ENCODE results near the gene CALML6.

- TF ChIP-seq GATA2 (IDR thresholded peaks at IDR 0.05; ENCODE audit: low read depth, low read length) (no peak), GATA3 (IDR thresholded peaks at IDR 0.05; ENCODE audit: low read depth, low read length) (no peak)
Measured at GRCh38 chr1:1921901-1922701, 7.0 kb downstream of the CALML6 start.
